Endothelial cell of umbilical vein (primary cell): Measurements from ENCODE around the gene BCAR3.

Experiments used
- POLR2AphosphoS5 ChIP-seq: IDR thresholded peaks from 2 replicates; pipeline ENCODE4 v1.6.1; 2012; ENCODE audit warnings: low read depth, mild to moderate bottlenecking, control low read depth, low read length, moderate library complexity; ENCODE audit not compliant: insufficient read depth
- TF ChIP-seq, protein P1 (sequence below): IDR thresholded peaks from 2 replicates; pipeline ENCODE4 v1.6.1; 2011; ENCODE audit not compliant: insufficient read depth, insufficient read length
- TF ChIP-seq, protein P2 (sequence below), 2 donors: IDR thresholded peaks; 1 replicate in 1 of 2; 2 replicates in 1 of 2; pipeline ENCODE4 v1.5.1; 2011; ENCODE audit warnings: low read length in 2 of 2, mild to moderate bottlenecking in 2 of 2, moderate library complexity in 2 of 2, control low read depth in 1 of 2, inconsistent platforms in 1 of 2, low read depth in 1 of 2; ENCODE audit not compliant: insufficient read depth in 1 of 2; ENCODE audit errors: extremely low read depth in 1 of 2

DNA sequence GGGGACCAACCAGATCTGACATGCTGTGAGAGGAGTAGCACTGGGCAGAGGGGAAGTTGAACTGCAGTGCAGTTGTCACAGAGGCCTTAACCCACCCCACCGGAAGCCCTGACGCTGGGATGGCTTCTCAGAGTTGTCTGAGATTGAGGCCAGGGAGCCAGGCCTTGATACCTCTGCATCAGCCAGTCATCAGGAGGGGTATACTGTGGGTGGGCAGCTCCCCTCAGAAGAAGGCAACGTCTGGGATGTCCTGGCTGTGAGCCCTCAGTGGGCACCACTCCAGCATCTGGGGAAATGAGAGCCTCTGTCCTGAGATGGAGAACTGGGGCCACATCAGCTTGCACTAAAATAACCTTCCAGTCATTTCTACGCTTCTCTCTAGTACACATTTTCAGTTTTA lies 47.9 kb upstream of the BCAR3 start:
- TF ChIP-seq, protein P1, sequence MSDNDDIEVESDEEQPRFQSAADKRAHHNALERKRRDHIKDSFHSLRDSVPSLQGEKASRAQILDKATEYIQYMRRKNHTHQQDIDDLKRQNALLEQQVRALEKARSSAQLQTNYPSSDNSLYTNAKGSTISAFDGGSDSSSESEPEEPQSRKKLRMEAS: no peak
- TF ChIP-seq POLR2AphosphoS5: no peak
- TF ChIP-seq, protein P2, sequence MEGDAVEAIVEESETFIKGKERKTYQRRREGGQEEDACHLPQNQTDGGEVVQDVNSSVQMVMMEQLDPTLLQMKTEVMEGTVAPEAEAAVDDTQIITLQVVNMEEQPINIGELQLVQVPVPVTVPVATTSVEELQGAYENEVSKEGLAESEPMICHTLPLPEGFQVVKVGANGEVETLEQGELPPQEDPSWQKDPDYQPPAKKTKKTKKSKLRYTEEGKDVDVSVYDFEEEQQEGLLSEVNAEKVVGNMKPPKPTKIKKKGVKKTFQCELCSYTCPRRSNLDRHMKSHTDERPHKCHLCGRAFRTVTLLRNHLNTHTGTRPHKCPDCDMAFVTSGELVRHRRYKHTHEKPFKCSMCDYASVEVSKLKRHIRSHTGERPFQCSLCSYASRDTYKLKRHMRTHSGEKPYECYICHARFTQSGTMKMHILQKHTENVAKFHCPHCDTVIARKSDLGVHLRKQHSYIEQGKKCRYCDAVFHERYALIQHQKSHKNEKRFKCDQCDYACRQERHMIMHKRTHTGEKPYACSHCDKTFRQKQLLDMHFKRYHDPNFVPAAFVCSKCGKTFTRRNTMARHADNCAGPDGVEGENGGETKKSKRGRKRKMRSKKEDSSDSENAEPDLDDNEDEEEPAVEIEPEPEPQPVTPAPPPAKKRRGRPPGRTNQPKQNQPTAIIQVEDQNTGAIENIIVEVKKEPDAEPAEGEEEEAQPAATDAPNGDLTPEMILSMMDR (IDR thresholded peaks at IDR 0.05; ENCODE audit: extremely low read depth in 1 of 2, insufficient read depth in 1 of 2, low read depth in 1 of 2, low read length in 2 of 2): no peak
